Fibroblast of lung (primary cell): Measurements from ENCODE around the gene MUC6. TPM values are rescaled to one million over a fixed set of nuclear protein-coding genes. Genes with fewer than 3 reads are reported as not detected.

Experiments used
- DNase-seq, 2 donors: peaks; one replicate each; pipeline versions ENCODE4 v3.0.0 to v3.0.0-alpha.2; 2010; ENCODE audit warnings: low read depth in 2 of 2
- H2AFZ ChIP-seq: 2 replicates; pipeline ENCODE4 v1.5.1; 2012; ENCODE audit warnings: low read length, control low read depth, inconsistent platforms
- H3K27ac ChIP-seq: 2 replicates; pipeline ENCODE4 v1.5.1; 2011; ENCODE audit warnings: low read length, control low read depth; ENCODE audit not compliant: insufficient read depth
- H3K27me3 ChIP-seq: 2 replicates; pipeline ENCODE4 v1.5.1; 2011; ENCODE audit warnings: mild to moderate bottlenecking, low read length; ENCODE audit not compliant: control insufficient read depth, insufficient read depth
- H3K36me3 ChIP-seq: 2 replicates; pipeline ENCODE4 v1.5.1; 2011; ENCODE audit warnings: low read length; ENCODE audit not compliant: control insufficient read depth, insufficient read depth
- H3K4me1 ChIP-seq: 2 replicates; pipeline ENCODE4 v1.5.1; 2011; ENCODE audit warnings: low read length; ENCODE audit not compliant: control insufficient read depth, insufficient read depth; ENCODE audit errors: extremely low read depth
- H3K4me2 ChIP-seq: 2 replicates; pipeline ENCODE4 v1.5.1; 2011; ENCODE audit warnings: low read length, control low read depth; ENCODE audit not compliant: insufficient read depth; ENCODE audit errors: extremely low read depth
- H3K4me3 ChIP-seq, 4 experiments: fragments of 200-600 bp in 1 of 4; sonication (generic) in 1 of 4; replicated peaks in 1 of 4; 2 replicates each; pipeline ENCODE4 v1.5.1; 2011 to 2016; ENCODE audit warnings: low read length in 4 of 4, low read depth in 3 of 4, mild to moderate bottlenecking in 3 of 4, control low read depth in 2 of 4, inconsistent platforms in 1 of 4, mixed read lengths in 1 of 4; ENCODE audit not compliant: insufficient read depth in 1 of 4; ENCODE audit errors: control extremely low read depth in 1 of 4
- H3K79me2 ChIP-seq: 2 replicates; pipeline ENCODE4 v1.5.1; 2012; ENCODE audit warnings: mild to moderate bottlenecking, low read length, inconsistent platforms; ENCODE audit not compliant: control insufficient read depth, insufficient read depth
- H3K9ac ChIP-seq: 2 replicates; pipeline ENCODE4 v1.5.1; 2011; ENCODE audit warnings: mild to moderate bottlenecking, low read length, control low read depth; ENCODE audit not compliant: insufficient read depth
- H3K9me3 ChIP-seq: 2 replicates; pipeline ENCODE4 v1.5.1; 2012; ENCODE audit warnings: low read depth, low read length; ENCODE audit not compliant: control insufficient read depth, insufficient read depth
- H4K20me1 ChIP-seq: 2 replicates; pipeline ENCODE4 v1.5.1; 2011; ENCODE audit warnings: low read length; ENCODE audit not compliant: control insufficient read depth, insufficient read depth; ENCODE audit errors: extremely low read depth
- EZH2 ChIP-seq: IDR thresholded peaks from 2 replicates; pipeline ENCODE4 v1.5.1; 2012; ENCODE audit warnings: low read length, control low read depth, mild to moderate bottlenecking; ENCODE audit errors: missing control alignments
- polyA plus RNA-seq, 2 donors: library from polyadenylated mRNA; depleted of rRNA in 1 of 2; stranded (reverse) in 1 of 2; unstranded in 1 of 2; fragments of >200 nt; gene quantifications; 2 replicates each; pipeline ENCODE4 v1.2.1, GENCODE V29; 2011 to 2012; ENCODE audit warnings: missing spikeins in 1 of 2
- total RNA-seq: library from RNA; depleted of rRNA; stranded (reverse); fragments of >200 nt; gene quantifications from 2 replicates; pipeline ENCODE4 v1.2.1, GENCODE V29; 2014
- TF ChIP-seq, protein P1 (sequence below), 2 donors: IDR thresholded peaks in 1 of 2; conservative IDR thresholded peaks in 1 of 2; 1 replicate in 1 of 2; 2 replicates in 1 of 2; pipeline ENCODE4 v1.5.1; 2011 to 2012; ENCODE audit warnings: low read length in 2 of 2, control low read depth in 1 of 2, inconsistent platforms in 1 of 2, low read depth in 1 of 2, mild to moderate bottlenecking in 1 of 2

Gene MUC6
- total and polyA plus RNA-seq, 2 donors (not counting 1 experiment from before 2014, with no cell fraction given): not detected

GRCh38 chr11:968822-969221 is 67.7 kb downstream of the MUC6 start:
- H3K79me2 ChIP-seq: no peaks in the 10 kb centered on the region
- no peak overlapping the region for H3K9ac ChIP-seq
- H3K27me3 ChIP-seq: no peaks in the 10 kb centered on the region
- no peaks in the 10 kb centered on the region for H4K20me1 ChIP-seq
- H3K36me3 ChIP-seq: peaks cover 19% of the 10 kb centered on the region
- H3K27ac ChIP-seq: no peak overlapping the region
- H3K4me3 ChIP-seq: no peak overlapping the region
- no peaks in the 10 kb centered on the region for H3K4me1 ChIP-seq
- H2AFZ ChIP-seq: no peak overlapping the region
- no peaks in the 10 kb centered on the region for H3K9me3 ChIP-seq
- no peak for TF ChIP-seq EZH2
- TF ChIP-seq, protein P1, sequence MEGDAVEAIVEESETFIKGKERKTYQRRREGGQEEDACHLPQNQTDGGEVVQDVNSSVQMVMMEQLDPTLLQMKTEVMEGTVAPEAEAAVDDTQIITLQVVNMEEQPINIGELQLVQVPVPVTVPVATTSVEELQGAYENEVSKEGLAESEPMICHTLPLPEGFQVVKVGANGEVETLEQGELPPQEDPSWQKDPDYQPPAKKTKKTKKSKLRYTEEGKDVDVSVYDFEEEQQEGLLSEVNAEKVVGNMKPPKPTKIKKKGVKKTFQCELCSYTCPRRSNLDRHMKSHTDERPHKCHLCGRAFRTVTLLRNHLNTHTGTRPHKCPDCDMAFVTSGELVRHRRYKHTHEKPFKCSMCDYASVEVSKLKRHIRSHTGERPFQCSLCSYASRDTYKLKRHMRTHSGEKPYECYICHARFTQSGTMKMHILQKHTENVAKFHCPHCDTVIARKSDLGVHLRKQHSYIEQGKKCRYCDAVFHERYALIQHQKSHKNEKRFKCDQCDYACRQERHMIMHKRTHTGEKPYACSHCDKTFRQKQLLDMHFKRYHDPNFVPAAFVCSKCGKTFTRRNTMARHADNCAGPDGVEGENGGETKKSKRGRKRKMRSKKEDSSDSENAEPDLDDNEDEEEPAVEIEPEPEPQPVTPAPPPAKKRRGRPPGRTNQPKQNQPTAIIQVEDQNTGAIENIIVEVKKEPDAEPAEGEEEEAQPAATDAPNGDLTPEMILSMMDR (conservative IDR thresholded peaks at IDR 0.05 in 1 of 2, IDR thresholded peaks at IDR 0.05 in 1 of 2; ENCODE audit: low read depth in 1 of 2, low read length in 2 of 2): no peak
- H3K4me2 ChIP-seq: no peak overlapping the region
- DNase-seq: no peak

- H3K4me2 ChIP-seq: no peak overlapping the region
- no peak for DNase-seq
- no peaks in the 10 kb centered on the region for H3K9me3 ChIP-seq
- H3K79me2 ChIP-seq: no peaks in the 10 kb centered on the region
- no peak overlapping the region for H3K4me3 ChIP-seq
- H4K20me1 ChIP-seq: no peaks in the 10 kb centered on the region
- no peak overlapping the region for H3K27ac ChIP-seq
- no peak overlapping the region for H2AFZ ChIP-seq
- TF ChIP-seq EZH2: no peak
- TF ChIP-seq, protein P1 (conservative IDR thresholded peaks at IDR 0.05 in 1 of 2, IDR thresholded peaks at IDR 0.05 in 1 of 2; ENCODE audit: low read depth in 1 of 2, low read length in 2 of 2): no peak
- no peak overlapping the region for H3K9ac ChIP-seq
- H3K27me3 ChIP-seq: no peaks in the 10 kb centered on the region
- peaks cover 15% of the 10 kb centered on the region for H3K36me3 ChIP-seq
- no peaks in the 10 kb centered on the region for H3K4me1 ChIP-seq
Measured at GRCh38 chr11:967995-968751, 68.3 kb downstream of the MUC6 start.

DNA sequence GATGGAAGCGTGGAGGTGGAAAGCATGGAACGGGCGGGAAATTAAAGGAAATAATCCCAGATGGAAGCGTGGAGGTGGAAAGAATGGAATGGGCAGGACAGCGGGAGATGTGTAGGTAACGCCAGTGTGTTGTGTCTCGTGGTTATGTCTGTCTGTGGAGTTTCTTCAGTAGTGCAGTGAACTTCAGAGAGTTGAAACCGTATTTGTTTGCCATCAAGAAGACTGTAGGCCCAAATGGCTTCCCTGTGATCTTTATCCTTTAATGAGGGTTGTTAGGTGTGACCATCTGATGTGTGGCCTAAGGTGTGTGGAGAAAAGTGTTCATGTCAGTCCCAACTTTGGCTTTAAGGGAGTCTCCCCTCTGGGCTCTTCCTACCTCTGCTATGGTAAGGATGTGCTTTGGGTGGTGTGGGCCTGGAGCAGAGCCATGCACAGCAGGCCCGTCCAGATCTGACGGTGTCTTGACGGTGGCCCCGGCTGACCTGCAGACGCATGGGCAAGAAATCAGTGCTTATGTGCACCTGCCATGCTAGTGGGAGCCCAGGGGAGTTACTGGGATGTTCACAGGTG is 71.2 kb downstream of the MUC6 start:
- Histone ChIP-seq H3K9ac (no peak overlapping the region), H3K4me1 (no peaks in the 10 kb centered on the region), H3K27me3 (no peaks in the 10 kb centered on the region), H3K4me2 (no peak overlapping the region), H3K9me3 (no peaks in the 10 kb centered on the region), H2AFZ (no peak overlapping the region), H3K4me3 (no peak overlapping the region), H3K79me2 (no peaks in the 10 kb centered on the region), H3K27ac (no peak overlapping the region), H4K20me1 (no peaks in the 10 kb centered on the region), H3K36me3 (no peaks in the 10 kb centered on the region)
- TF ChIP-seq EZH2: no peak
- TF ChIP-seq, protein P1 (conservative IDR thresholded peaks at IDR 0.05 in 1 of 2, IDR thresholded peaks at IDR 0.05 in 1 of 2; ENCODE audit: low read depth in 1 of 2, low read length in 2 of 2): no peak
- DNase-seq: no peak
